ENCODE measurements around the gene NTM. TPM values are rescaled to one million over a fixed set of nuclear protein-coding genes. Genes with fewer than 3 reads are reported as not detected.

The NTM gene
- total and polyA plus RNA-seq, 7 donors: 0.07 to 1.1 (median 0.22) TPM; not detected in 2

DNA sequence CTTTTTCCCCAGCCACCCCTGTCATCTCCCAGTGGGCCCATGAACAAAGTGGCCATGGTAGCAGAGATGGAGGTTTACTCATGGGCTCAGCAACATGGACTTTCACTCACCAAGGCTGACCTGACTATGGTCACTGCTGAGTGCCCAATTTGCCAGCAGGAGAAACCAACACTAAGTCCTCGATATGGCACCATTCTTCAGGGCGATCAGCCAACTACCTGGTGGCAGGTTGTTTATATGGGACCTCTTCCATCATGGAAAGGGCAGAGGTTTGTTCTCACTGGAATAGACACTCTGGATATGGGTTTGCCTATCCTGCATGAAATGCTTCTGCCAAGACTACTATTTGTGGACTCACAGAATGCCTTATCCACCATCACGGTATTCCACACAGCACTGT, 1009.1 kb downstream of the NTM start:
- no peaks in the 10 kb centered on the region for H3K9me3 ChIP-seq
- TF ChIP-seq, protein P1, sequence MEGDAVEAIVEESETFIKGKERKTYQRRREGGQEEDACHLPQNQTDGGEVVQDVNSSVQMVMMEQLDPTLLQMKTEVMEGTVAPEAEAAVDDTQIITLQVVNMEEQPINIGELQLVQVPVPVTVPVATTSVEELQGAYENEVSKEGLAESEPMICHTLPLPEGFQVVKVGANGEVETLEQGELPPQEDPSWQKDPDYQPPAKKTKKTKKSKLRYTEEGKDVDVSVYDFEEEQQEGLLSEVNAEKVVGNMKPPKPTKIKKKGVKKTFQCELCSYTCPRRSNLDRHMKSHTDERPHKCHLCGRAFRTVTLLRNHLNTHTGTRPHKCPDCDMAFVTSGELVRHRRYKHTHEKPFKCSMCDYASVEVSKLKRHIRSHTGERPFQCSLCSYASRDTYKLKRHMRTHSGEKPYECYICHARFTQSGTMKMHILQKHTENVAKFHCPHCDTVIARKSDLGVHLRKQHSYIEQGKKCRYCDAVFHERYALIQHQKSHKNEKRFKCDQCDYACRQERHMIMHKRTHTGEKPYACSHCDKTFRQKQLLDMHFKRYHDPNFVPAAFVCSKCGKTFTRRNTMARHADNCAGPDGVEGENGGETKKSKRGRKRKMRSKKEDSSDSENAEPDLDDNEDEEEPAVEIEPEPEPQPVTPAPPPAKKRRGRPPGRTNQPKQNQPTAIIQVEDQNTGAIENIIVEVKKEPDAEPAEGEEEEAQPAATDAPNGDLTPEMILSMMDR (IDR thresholded peaks at IDR 0.05): no peak
- 92 to 95% (median 94%) methylated on average over 3 of the region's 3 CpGs for WGBS, 3 donors
- H3K27ac ChIP-seq: no peak overlapping the region
- DNase-seq (no peak), ATAC-seq (no peak)
- H3K4me3 ChIP-seq: no peak overlapping the region
- H3K27me3 ChIP-seq (ENCODE audit: insufficient read depth in 3 of 3, low read length in 2 of 3): no peaks in the 10 kb centered on the region
- no peaks in the 10 kb centered on the region for H3K4me1 ChIP-seq
- intact Hi-C loops (cut with DNase I): no loop called here
- H3K36me3 ChIP-seq (ENCODE audit: insufficient read depth in 1 of 2, low read depth in 1 of 2): no peaks in the 10 kb centered on the region

All from psoas muscle (tissue), 8 donors.